ENCODE data around the gene WRAP73.

GRCh38 chr1:3633344-3634058, 16.4 kb downstream of the WRAP73 start:
- TF ChIP-seq CTCF (IDR thresholded peaks at IDR 0.05; ENCODE audit: low read length): no peak
- no peak for TF ChIP-seq EZH2 (IDR thresholded peaks at IDR 0.05; ENCODE audit: borderline replicate concordance, low read length)

All from OCI-LY1 (cell line).